Breast epithelium (tissue), 3 donors: ENCODE results near the gene PNMA8A.

Experiments used
- POLR2A ChIP-seq: fragments of 450-650 bp; IDR thresholded peaks from one replicate; pipeline ENCODE4 v1.6.1; 2016; ENCODE audit warnings: antibody characterized with exemption, mild to moderate bottlenecking, moderate library complexity
- TF ChIP-seq, protein P1 (sequence below), 3 donors: fragments of 450-650 bp; IDR thresholded peaks; one replicate each; pipeline ENCODE4 v1.5.1; 2016 to 2017; ENCODE audit warnings: antibody characterized with exemption in 3 of 3, mild to moderate bottlenecking in 3 of 3, moderate library complexity in 3 of 3

- TF ChIP-seq, protein P1, sequence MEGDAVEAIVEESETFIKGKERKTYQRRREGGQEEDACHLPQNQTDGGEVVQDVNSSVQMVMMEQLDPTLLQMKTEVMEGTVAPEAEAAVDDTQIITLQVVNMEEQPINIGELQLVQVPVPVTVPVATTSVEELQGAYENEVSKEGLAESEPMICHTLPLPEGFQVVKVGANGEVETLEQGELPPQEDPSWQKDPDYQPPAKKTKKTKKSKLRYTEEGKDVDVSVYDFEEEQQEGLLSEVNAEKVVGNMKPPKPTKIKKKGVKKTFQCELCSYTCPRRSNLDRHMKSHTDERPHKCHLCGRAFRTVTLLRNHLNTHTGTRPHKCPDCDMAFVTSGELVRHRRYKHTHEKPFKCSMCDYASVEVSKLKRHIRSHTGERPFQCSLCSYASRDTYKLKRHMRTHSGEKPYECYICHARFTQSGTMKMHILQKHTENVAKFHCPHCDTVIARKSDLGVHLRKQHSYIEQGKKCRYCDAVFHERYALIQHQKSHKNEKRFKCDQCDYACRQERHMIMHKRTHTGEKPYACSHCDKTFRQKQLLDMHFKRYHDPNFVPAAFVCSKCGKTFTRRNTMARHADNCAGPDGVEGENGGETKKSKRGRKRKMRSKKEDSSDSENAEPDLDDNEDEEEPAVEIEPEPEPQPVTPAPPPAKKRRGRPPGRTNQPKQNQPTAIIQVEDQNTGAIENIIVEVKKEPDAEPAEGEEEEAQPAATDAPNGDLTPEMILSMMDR (IDR thresholded peaks at IDR 0.05) = no peak
- no peak for TF ChIP-seq POLR2A
Observed at GRCh38 chr19:46480415-46480814, 9.1 kb upstream of the PNMA8A start.
